ENCODE data around the gene GID4.

Gene GID4

DNA sequence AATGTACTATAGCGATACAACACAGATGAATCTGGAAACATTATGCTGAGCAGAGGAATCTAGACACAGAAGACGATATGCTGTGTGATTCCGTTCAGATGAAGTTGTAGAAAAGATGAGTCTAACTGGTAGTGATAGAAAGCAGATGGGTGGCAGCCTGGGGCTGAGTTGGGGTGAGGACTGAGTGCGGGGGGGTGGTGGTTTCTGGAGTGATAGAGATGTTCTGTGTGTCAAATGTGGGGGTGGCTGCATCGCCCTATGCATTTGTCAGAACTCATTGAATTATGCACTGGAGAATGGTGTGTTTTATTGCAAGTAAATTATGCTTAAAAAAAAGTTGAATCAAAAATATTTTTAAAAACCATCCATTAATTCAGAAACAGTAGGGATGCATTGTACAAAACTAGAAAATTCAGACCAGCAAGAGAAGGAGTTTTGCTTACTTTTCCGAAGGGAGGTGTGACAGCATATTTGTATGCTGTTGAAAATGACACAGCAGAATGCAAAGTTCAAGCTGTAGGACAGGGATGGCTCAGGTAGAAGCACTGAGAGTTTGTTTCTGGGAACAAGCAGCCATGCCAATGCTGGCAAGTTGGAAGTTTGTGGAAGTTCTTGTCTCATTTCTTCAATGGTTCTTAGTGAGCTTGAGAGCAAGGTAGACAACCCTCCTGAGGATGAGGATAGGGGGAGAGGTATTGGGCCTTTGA is 35.5 kb downstream of the GID4 start:
- POLR2A ChIA-PET: no interaction called here

DNA sequence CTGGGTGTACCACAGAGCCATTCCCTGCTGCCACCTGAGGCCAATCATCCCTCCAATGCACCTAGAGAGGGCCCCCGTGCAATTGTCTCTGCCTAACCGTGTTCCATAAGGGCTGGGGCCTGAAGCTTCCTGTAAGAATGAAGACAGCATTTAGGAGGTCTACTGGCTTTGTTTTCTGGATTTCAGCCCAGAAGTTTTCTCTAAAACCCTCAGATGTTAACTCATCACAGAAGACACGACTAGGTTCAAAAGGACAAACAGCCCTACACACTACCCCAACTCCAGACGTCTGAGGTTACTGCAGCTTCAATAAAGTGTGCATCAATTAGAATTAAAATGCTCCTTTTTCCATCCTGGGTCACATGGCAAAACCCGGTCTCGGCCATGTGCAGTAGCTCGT is 37.7 kb downstream of the GID4 start:
- H3K4me3 ChIP-seq (ENCODE audit: control insufficient read depth in 1 of 7, extremely low read depth in 1 of 7, insufficient read depth in 4 of 7, low read depth in 2 of 7, low read length in 6 of 7): no peak overlapping the region
- DNase-seq: no peak
- no peaks in the 10 kb centered on the region for H3K36me3 ChIP-seq (ENCODE audit: control insufficient read depth in 4 of 4, insufficient read depth in 4 of 4, low read length in 3 of 4)
- H3K4me1 ChIP-seq (ENCODE audit: control extremely low read depth in 1 of 4, control insufficient read depth in 4 of 4, insufficient read depth in 4 of 4, low read length in 3 of 4): no peaks in the 10 kb centered on the region
- WGBS (ENCODE audit: insufficient coverage): 91% methylated on average over 7 of the region's 7 CpGs
- no peak overlapping the region for H3K27ac ChIP-seq (ENCODE audit: insufficient read depth in 1 of 2, low read depth in 1 of 2, low read length in 2 of 2, poor library complexity in 1 of 2, severe bottlenecking in 2 of 2)
- ChIA-PET POLR2A (no interaction called here), CTCF (no interaction called here)
- H3K27me3 ChIP-seq (replicated peaks in 2 of 5; ENCODE audit: control insufficient read depth in 4 of 5, insufficient read depth in 5 of 5, low read length in 4 of 5): no peaks in the 10 kb centered on the region
- H3K9me3 ChIP-seq (ENCODE audit: control extremely low read depth in 1 of 5, control insufficient read depth in 4 of 5, insufficient read depth in 2 of 5, low read depth in 1 of 5, low read length in 4 of 5): no peaks in the 10 kb centered on the region

More for the DNA sequence above, 35.5 kb downstream of the GID4 start:
- WGBS (ENCODE audit: insufficient coverage): 91% methylated on average over 2 of the region's 6 CpGs
- Histone ChIP-seq H3K9me3 (ENCODE audit: control extremely low read depth in 1 of 5, control insufficient read depth in 4 of 5, insufficient read depth in 2 of 5, low read depth in 1 of 5, low read length in 4 of 5) (no peaks in the 10 kb centered on the region), H3K36me3 (ENCODE audit: control insufficient read depth in 4 of 4, insufficient read depth in 4 of 4, low read length in 3 of 4) (no peaks in the 10 kb centered on the region), H3K4me1 (ENCODE audit: control extremely low read depth in 1 of 4, control insufficient read depth in 4 of 4, insufficient read depth in 4 of 4, low read length in 3 of 4) (peaks cover 2 to 14% (median 8%) of the 10 kb centered on the region in 4 experiments), H3K27me3 (replicated peaks in 2 of 5; ENCODE audit: control insufficient read depth in 4 of 5, insufficient read depth in 5 of 5, low read length in 4 of 5) (no peaks in the 10 kb centered on the region), H3K27ac (ENCODE audit: insufficient read depth in 1 of 2, low read depth in 1 of 2, low read length in 2 of 2, poor library complexity in 1 of 2, severe bottlenecking in 2 of 2) (no peak overlapping the region), H3K4me3 (ENCODE audit: control insufficient read depth in 1 of 7, extremely low read depth in 1 of 7, insufficient read depth in 4 of 7, low read depth in 2 of 7, low read length in 6 of 7) (no peak overlapping the region)
- CTCF ChIA-PET: no interaction called here
- DNase-seq: no peak

DNA sequence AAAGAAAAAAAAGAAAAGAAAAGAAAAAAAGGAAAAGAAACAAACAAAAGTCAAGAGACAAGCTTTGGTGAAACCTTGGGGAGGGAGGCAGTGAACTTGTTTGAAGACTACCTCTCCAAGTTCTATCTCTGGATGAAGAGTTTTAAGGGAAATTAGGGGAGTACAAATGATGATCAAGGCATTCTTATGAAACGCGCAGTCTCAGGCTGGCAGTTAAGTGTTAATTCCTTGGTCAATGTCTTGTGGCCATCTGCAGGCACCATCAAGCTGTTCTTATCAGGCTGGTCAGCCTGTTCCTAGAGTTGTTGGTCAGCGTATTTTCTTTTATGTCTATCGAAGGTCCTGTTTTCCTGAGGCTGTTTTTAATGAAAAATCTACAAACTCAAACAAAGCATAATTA is 40.3 kb downstream of the GID4 start:
- WGBS (ENCODE audit: insufficient coverage): 100% methylated on average over 2 of the region's 4 CpGs
- H3K4me3 ChIP-seq (ENCODE audit: control insufficient read depth in 1 of 7, extremely low read depth in 1 of 7, insufficient read depth in 4 of 7, low read depth in 2 of 7, low read length in 6 of 7): no peak overlapping the region
- ChIA-PET CTCF (interaction anchor here (1.3 to 1.7 kb wide), 2 partner anchors 12 to 14 kb away, joined by 4 to 7 read pairs; no protein-coding TSS in a partner anchor), POLR2A (no interaction called here)
- no peak for DNase-seq
- H3K27ac ChIP-seq (ENCODE audit: insufficient read depth in 1 of 2, low read depth in 1 of 2, low read length in 2 of 2, poor library complexity in 1 of 2, severe bottlenecking in 2 of 2): no peak overlapping the region
- no peaks in the 10 kb centered on the region for H3K36me3 ChIP-seq (ENCODE audit: control insufficient read depth in 4 of 4, insufficient read depth in 4 of 4, low read length in 3 of 4)
- H3K4me1 ChIP-seq (ENCODE audit: control extremely low read depth in 1 of 4, control insufficient read depth in 4 of 4, insufficient read depth in 4 of 4, low read length in 3 of 4): no peaks in the 10 kb centered on the region
- H3K9me3 ChIP-seq (ENCODE audit: control extremely low read depth in 1 of 5, control insufficient read depth in 4 of 5, insufficient read depth in 2 of 5, low read depth in 1 of 5, low read length in 4 of 5): no peaks in the 10 kb centered on the region
- H3K27me3 ChIP-seq (replicated peaks in 2 of 5; ENCODE audit: control insufficient read depth in 4 of 5, insufficient read depth in 5 of 5, low read length in 4 of 5): no peaks in the 10 kb centered on the region

DNA sequence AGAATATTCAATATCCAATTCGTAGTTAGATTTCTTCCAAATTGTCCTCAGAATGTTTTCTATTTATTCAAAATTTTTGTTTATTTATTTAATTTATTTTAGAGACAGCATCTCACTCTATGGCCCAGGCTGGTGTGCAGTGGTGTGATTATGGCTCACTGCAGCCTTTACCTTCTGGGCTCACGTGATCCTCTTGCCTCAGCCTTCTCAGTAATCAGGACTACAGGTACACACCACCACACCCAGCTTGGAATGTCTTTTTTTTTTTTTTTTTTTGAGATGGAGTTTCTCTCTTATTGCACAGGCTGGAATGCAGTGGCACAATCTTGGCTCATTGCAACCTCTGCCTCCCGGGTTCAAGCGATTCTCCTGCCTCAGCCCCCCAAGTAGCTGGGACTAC is 45.0 kb downstream of the GID4 start:
- Histone ChIP-seq H3K36me3 (ENCODE audit: control insufficient read depth in 4 of 4, insufficient read depth in 4 of 4, low read length in 3 of 4) (no peaks in the 10 kb centered on the region), H3K27ac (ENCODE audit: insufficient read depth in 1 of 2, low read depth in 1 of 2, low read length in 2 of 2, poor library complexity in 1 of 2, severe bottlenecking in 2 of 2) (no peak overlapping the region), H3K4me3 (ENCODE audit: control insufficient read depth in 1 of 7, extremely low read depth in 1 of 7, insufficient read depth in 4 of 7, low read depth in 2 of 7, low read length in 6 of 7) (no peak overlapping the region), H3K27me3 (replicated peaks in 2 of 5; ENCODE audit: control insufficient read depth in 4 of 5, insufficient read depth in 5 of 5, low read length in 4 of 5) (no peaks in the 10 kb centered on the region), H3K4me1 (ENCODE audit: control extremely low read depth in 1 of 4, control insufficient read depth in 4 of 4, insufficient read depth in 4 of 4, low read length in 3 of 4) (peaks cover 6 to 15% (median 9%) of the 10 kb centered on the region in 4 experiments), H3K9me3 (ENCODE audit: control extremely low read depth in 1 of 5, control insufficient read depth in 4 of 5, insufficient read depth in 2 of 5, low read depth in 1 of 5, low read length in 4 of 5) (no peaks in the 10 kb centered on the region)
- no peak for DNase-seq
- WGBS (ENCODE audit: insufficient coverage): 100% methylated on average over 1 of the region's 4 CpGs
- ChIA-PET POLR2A (no interaction called here), CTCF (no interaction called here)

DNA sequence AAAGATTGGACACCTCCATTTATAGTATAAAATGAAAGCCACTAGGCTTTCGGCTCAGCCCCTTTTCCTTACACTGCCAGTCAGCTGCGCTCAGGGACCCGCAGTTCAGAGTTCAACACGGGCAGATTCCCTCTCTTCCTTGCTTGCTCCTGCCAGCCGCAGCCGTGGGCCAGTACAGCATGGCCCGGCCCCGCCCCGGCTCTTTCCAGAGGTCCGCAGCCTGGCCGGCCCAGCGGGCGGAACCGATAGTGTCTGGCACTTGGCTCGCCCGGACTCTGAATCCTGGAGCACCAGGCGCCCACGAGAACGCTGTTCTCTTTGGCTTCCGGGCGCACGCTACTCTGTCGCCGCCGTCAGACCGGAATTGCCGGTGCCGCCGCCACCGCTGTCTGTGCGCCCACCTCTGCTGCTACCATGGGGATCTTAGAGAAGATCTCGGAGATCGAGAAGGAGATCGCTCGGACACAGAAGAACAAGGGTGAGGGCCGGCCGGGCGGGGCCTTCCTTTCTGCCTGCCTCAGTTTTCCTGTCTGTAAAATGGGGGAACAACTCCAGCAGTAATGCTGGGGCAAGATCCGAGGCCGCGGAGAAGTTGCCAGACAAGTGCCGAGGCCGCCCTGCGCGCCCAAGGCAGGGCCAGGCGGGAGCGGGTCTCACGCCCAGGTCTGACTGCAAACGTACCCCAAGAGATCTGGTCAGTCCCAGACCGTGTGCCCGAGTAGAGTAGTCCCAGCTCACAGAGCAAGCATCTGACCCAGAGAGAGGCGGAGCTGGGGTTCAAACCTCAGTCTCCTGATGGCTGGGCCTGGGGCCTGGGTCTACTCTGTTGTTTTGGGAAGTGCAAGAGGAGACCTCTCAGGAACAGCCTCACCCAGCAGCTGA is 48.6 kb downstream of the GID4 start, which contains the start of gene DRG2:
DRG2 (plus strand) TSS at position 339 of the 882 bp plus-strand sequence; CDS start at position 415, 76 bp downstream.
- 2% methylated on average over 40 of the region's 52 CpGs for WGBS (ENCODE audit: insufficient coverage)
- CTCF ChIA-PET: interaction anchor here (1.7 to 2.7 kb wide), 2 partner anchors 14 to 22 kb away, joined by 6 to 11 read pairs; no protein-coding TSS in a partner anchor

DNA sequence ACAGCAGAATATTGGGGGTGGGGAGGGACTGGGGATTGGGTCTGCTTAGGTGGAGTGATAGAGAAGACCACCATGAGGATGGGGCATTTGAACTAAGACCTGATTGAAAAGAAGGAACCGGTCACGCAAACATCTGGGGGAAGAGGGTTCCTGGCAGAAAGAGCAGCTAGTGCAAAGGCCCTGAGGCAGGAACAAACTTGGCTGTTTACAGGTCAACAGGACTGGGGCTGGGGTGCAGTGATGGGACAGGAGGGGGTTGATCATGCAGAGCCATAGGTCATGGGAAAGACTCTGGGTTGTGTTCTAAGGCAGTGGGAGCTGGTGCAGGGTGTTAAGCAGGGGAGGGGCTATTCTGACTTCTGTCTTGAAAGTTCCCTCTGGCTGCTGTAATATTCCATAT is 50.4 kb downstream of the GID4 start:
- no peak for DNase-seq
- Histone ChIP-seq H3K27ac (ENCODE audit: insufficient read depth in 1 of 2, low read depth in 1 of 2, low read length in 2 of 2, poor library complexity in 1 of 2, severe bottlenecking in 2 of 2) (no peak overlapping the region), H3K4me3 (ENCODE audit: control insufficient read depth in 1 of 7, extremely low read depth in 1 of 7, insufficient read depth in 4 of 7, low read depth in 2 of 7, low read length in 6 of 7) (no peak overlapping the region), H3K36me3 (ENCODE audit: control insufficient read depth in 4 of 4, insufficient read depth in 4 of 4, low read length in 3 of 4) (peaks cover 2 to 19% (median 17%) of the 10 kb centered on the region in 4 experiments), H3K9me3 (ENCODE audit: control extremely low read depth in 1 of 5, control insufficient read depth in 4 of 5, insufficient read depth in 2 of 5, low read depth in 1 of 5, low read length in 4 of 5) (no peaks in the 10 kb centered on the region), H3K27me3 (replicated peaks in 2 of 5; ENCODE audit: control insufficient read depth in 4 of 5, insufficient read depth in 5 of 5, low read length in 4 of 5) (no peaks in the 10 kb centered on the region), H3K4me1 (ENCODE audit: control extremely low read depth in 1 of 4, control insufficient read depth in 4 of 4, insufficient read depth in 4 of 4, low read length in 3 of 4) (peaks cover 6 to 15% (median 9%) of the 10 kb centered on the region in 4 experiments)
- 100% methylated on average over 2 of the region's 2 CpGs for WGBS (ENCODE audit: insufficient coverage)
- POLR2A ChIA-PET: no interaction called here
- CTCF ChIA-PET: interaction anchor here (1.7 to 2.7 kb wide), 2 partner anchors 12 to 21 kb away, joined by 6 to 11 read pairs; no protein-coding TSS in a partner anchor

More for the DNA sequence above, 48.6 kb downstream of the GID4 start, which contains the start of gene DRG2:
- DNase-seq: peak; percentile 92 to 94 (median 93)
- peak within 1 kb of the TSS; percentile 50 to 86 for H3K27ac ChIP-seq (ENCODE audit: insufficient read depth in 1 of 2, low read depth in 1 of 2, low read length in 2 of 2, poor library complexity in 1 of 2, severe bottlenecking in 2 of 2)
- no peaks in the 10 kb centered on the region for H3K9me3 ChIP-seq (ENCODE audit: control extremely low read depth in 1 of 5, control insufficient read depth in 4 of 5, insufficient read depth in 2 of 5, low read depth in 1 of 5, low read length in 4 of 5)
- H3K27me3 ChIP-seq (replicated peaks in 2 of 5; ENCODE audit: control insufficient read depth in 4 of 5, insufficient read depth in 5 of 5, low read length in 4 of 5): no peaks in the 10 kb centered on the region
- POLR2A ChIA-PET: no interaction called here
- peaks cover 6 to 15% (median 9%) of the 10 kb centered on the region in 4 experiments for H3K4me1 ChIP-seq (ENCODE audit: control extremely low read depth in 1 of 4, control insufficient read depth in 4 of 4, insufficient read depth in 4 of 4, low read length in 3 of 4)
- H3K36me3 ChIP-seq (ENCODE audit: control insufficient read depth in 4 of 4, insufficient read depth in 4 of 4, low read length in 3 of 4): peaks cover 0 to 7% (median 5%) of the 10 kb centered on the region in 4 experiments
- H3K4me3 ChIP-seq (ENCODE audit: control insufficient read depth in 1 of 7, extremely low read depth in 1 of 7, insufficient read depth in 4 of 7, low read depth in 2 of 7, low read length in 6 of 7): peak within 1 kb of the TSS; percentile 71 to 96 (median 89)
